Measurements from ENCODE around the gene C16orf86.
"Not testable (repeated sequence)": the region's sequence is repeated elsewhere in the genome, so short reads cannot be mapped to it uniquely, and the experiment has no call there.

Gene C16orf86

GRCh38 chr16:67679935-67680897 lies 13.6 kb downstream of the C16orf86 start:
- no peak overlapping the region for H3K27ac ChIP-seq
- TF ChIP-seq, protein P1, sequence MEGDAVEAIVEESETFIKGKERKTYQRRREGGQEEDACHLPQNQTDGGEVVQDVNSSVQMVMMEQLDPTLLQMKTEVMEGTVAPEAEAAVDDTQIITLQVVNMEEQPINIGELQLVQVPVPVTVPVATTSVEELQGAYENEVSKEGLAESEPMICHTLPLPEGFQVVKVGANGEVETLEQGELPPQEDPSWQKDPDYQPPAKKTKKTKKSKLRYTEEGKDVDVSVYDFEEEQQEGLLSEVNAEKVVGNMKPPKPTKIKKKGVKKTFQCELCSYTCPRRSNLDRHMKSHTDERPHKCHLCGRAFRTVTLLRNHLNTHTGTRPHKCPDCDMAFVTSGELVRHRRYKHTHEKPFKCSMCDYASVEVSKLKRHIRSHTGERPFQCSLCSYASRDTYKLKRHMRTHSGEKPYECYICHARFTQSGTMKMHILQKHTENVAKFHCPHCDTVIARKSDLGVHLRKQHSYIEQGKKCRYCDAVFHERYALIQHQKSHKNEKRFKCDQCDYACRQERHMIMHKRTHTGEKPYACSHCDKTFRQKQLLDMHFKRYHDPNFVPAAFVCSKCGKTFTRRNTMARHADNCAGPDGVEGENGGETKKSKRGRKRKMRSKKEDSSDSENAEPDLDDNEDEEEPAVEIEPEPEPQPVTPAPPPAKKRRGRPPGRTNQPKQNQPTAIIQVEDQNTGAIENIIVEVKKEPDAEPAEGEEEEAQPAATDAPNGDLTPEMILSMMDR (IDR thresholded peaks at IDR 0.05): no peak
- no peak for DNase-seq (ENCODE audit: low spot score)

DNA sequence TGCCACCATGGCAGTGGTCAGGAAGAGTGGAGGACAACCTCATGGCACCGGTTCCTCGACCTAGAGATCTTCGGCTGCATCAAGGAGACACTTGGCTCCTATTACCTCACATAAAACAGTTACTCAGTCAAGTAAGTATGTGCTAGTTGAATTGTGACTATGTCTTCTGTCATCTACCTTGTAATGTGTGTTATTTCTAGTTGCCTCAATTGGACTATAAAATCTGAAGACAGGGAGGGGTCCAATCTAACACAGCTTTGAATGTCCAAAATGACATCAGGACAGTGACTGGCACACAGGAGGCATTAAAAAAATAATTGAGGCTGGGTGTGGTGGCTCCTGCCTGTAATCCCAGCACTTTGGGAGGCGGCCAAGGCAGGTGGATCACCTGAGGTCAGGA lies 17.2 kb downstream of the C16orf86 start:
- TF ChIP-seq, protein P1 (IDR thresholded peaks at IDR 0.05): no peak
- Histone ChIP-seq H3K4me3 (no peak overlapping the region), H3K27ac (no peak overlapping the region)
- DNase-seq (ENCODE audit: low spot score): no peak

More at GRCh38 chr16:67679935-67680897, 13.6 kb downstream of the C16orf86 start:
- no peak overlapping the region for H3K4me3 ChIP-seq

DNA sequence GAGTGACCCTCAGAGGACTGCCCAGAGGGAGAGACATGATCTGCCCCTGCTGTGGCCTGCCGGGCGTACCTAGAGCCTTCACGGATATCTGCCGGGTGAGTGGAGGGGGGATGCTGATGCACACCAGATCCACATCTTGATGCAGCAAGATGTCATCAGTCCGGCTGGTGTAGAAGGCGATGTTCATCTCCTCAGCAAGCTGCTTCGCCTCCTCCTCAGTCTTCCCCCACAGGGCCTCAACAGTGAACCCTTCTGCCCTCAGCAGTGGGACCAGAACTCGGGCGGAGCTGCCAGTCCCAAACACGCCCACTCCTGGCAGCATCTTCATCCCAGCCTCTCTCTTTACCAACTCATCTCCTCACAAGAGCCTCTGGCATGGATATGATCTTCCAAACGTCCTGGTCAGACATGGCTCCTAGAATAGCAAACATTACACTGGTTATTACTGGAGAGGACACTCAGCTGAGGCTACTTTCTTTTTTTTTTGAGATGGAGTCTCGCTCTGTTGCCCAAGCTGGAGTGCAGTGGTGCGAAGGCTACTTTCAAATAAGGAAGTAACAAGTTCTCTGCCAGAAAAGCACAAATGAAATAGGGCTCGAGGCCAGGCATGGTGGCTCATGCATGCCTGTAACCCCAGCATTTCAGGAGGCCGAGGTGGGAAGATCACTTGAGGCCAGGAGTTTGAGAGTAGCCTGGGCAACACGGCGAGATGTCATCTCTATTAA lies 18.9 kb downstream of the C16orf86 start:
- H3K4me3 ChIP-seq: no peak overlapping the region
- peak overlapping the region in 1 of 2 donors; percentile 64 for H3K27ac ChIP-seq
- DNase-seq (ENCODE audit: low spot score): no peak
- TF ChIP-seq, protein P1 (IDR thresholded peaks at IDR 0.05): no peak

GRCh38 chr16:67693517-67694285 lies 27.1 kb downstream of the C16orf86 start:
- not testable (repeated sequence) for H3K27ac ChIP-seq; H3K4me3 ChIP-seq; DNase-seq (ENCODE audit: low spot score)

GRCh38 chr16:67694611-67695010 lies 28.0 kb downstream of the C16orf86 start:
- DNase-seq (ENCODE audit: low spot score): no peak
- H3K4me3 ChIP-seq: no peak overlapping the region
- H3K27ac ChIP-seq: no peak overlapping the region
- TF ChIP-seq, protein P1 (IDR thresholded peaks at IDR 0.05): no peak

- Histone ChIP-seq H3K27ac (no peak overlapping the region), H3K4me3 (no peak overlapping the region)
- TF ChIP-seq, protein P1 (IDR thresholded peaks at IDR 0.05): no peak
- no peak for DNase-seq (ENCODE audit: low spot score)
Measured at GRCh38 chr16:67697422-67698185, 31.0 kb downstream of the C16orf86 start.

Data from coronary artery (tissue), 2 donors.